Adrenal gland (tissue), 5 donors: ENCODE data around the gene CNGA3.

Source experiments
- CTCF ChIP-seq, 6 experiments: fragments of 450-650 bp in 4 of 6; fragments of 200-600 bp in 2 of 6; sonication (generic) in 1 of 6; IDR thresholded peaks; 1 replicate in 5 of 6; 2 replicates in 1 of 6; pipeline versions ENCODE4 v1.5.1 to v1.8.0; 2016 to 2021; ENCODE audit warnings: antibody characterized with exemption in 6 of 6, mild to moderate bottlenecking in 2 of 6, moderate library complexity in 1 of 6
- POLR2A ChIP-seq, 2 donors: fragments of 450-650 bp; IDR thresholded peaks; one replicate each; pipeline ENCODE4 v1.6.1; 2017; ENCODE audit warnings: antibody characterized with exemption in 2 of 2, mild to moderate bottlenecking in 2 of 2, moderate library complexity in 1 of 2
- donor health status: DM: no; HTN: no; CAD: no.

- TF ChIP-seq CTCF (IDR thresholded peaks at IDR 0.05), result no peak
- no peak for TF ChIP-seq POLR2A (IDR thresholded peaks at IDR 0.05)
Measured at GRCh38 chr2:98422449-98422848, 76.2 kb downstream of the CNGA3 start.
